COLO668 (cell line): Measurements from ENCODE around the gene PELI2.

Source experiments
- DNase-seq: peaks from one replicate; lab custom pipeline; 2025; ENCODE audit not compliant: unreplicated experiment; lab: John Stamatoyannopoulos, UW

Gene PELI2

GRCh38 chr14:56289155-56289554, 170.9 kb downstream of the PELI2 start:
- DNase-seq, result no peak

- DNase-seq, result no peak
Measured at GRCh38 chr14:56290195-56290594, 172.0 kb downstream of the PELI2 start.

- DNase-seq, result no peak
Measured at GRCh38 chr14:56292970-56293369, 174.8 kb downstream of the PELI2 start.

DNA sequence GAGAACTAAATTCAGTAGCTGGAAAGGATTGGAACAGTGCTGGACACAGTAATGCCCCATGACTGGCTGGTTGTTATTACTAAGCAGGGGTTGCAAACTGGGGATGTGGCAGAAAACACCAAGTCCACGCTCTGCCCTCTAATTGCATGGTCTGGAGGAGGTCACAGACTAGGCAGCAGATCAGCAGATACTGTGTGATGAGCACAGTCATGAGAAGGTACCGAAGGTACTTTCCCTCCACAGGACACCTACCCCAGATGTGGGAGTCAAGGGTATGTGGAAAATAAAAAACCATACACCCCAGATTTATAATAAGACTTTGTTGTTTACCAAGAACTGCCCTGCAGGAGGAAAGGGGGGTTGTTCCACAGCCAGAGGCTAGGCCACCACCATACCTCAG, 175.3 kb downstream of the PELI2 start:
- DNase-seq, result no peak

GRCh38 chr14:56294128-56294527, 175.9 kb downstream of the PELI2 start:
- DNase-seq, result peak; percentile 25

DNA sequence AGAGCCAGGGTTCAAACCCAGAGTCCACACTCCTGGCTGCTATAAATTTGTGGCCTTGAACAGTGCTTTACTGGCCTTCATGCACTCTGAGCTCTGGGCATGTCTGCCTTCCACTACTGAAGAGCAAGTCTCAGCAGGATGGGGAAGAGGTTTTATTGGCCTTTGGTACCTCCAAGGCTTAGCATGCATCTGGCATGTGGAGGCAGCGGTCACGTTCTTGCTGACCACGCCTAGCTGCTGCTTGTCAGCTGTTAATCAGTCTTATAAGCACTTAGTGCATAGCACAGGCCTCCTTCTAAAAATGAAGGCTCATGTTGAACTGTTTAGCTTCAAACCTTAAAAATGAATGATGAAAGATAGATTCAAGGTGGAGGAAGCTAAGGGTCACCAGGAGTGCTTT, 177.5 kb downstream of the PELI2 start:
- DNase-seq, result no peak

- DNase-seq, result no peak
Measured at GRCh38 chr14:56297449-56297848, 179.2 kb downstream of the PELI2 start.

GRCh38 chr14:56299306-56299984, 181.2 kb downstream of the PELI2 start:
- DNase-seq, result no peak

DNA sequence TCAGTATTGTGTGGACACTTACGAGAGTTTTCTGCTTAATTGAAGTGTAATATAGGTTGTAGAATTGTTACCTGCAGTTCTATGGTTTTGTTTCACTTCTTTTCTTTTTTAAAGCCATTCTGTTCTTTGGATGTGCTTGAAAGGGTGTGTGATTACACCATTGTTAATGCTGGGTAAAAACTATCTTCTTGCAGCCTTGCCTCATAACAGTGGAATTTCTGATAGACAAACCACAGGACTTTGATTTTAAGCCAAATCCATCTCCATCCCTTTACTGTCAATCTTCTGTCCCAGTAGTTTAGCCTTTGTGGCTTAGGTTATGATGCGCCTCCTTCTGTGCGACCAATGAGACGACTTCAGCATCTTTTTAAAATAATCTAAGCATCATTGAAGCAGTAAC, 182.3 kb downstream of the PELI2 start:
- no peak for DNase-seq

- no peak for DNase-seq
Measured at GRCh38 chr14:56304456-56304855, 186.2 kb downstream of the PELI2 start.

DNA sequence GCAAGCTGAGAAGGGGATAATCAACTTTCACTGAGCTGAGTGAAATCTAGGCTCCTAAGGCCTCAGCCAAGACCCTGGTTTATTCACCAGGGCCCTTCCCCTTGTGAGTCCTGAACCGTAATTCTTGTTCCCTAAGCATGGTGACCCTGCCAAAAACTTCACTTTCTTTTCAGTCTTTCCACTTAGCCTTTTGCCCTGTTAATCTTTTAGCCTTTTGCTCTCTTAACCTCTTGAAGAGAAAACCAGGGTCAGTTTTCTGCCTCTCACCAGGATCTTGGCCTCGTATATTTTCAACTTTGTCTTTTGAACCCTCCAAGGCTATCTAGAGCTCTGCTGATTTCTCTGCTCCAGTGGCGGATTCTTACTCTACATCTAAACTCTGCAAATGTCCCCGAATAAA, 191.0 kb downstream of the PELI2 start:
- no peak for DNase-seq

GRCh38 chr14:56310643-56311042, 192.4 kb downstream of the PELI2 start:
- no peak for DNase-seq

- DNase-seq, result no peak
Measured at GRCh38 chr14:56313789-56314188, 195.6 kb downstream of the PELI2 start.

- DNase-seq, result no peak
Measured at GRCh38 chr14:56318393-56319115, 200.3 kb downstream of the PELI2 start.

GRCh38 chr14:56321861-56322260, 203.7 kb downstream of the PELI2 start:
- no peak for DNase-seq

GRCh38 chr14:56322531-56322930, 204.3 kb downstream of the PELI2 start:
- no peak for DNase-seq

- no peak for DNase-seq
Measured at GRCh38 chr14:56324454-56324853, 206.2 kb downstream of the PELI2 start.

DNA sequence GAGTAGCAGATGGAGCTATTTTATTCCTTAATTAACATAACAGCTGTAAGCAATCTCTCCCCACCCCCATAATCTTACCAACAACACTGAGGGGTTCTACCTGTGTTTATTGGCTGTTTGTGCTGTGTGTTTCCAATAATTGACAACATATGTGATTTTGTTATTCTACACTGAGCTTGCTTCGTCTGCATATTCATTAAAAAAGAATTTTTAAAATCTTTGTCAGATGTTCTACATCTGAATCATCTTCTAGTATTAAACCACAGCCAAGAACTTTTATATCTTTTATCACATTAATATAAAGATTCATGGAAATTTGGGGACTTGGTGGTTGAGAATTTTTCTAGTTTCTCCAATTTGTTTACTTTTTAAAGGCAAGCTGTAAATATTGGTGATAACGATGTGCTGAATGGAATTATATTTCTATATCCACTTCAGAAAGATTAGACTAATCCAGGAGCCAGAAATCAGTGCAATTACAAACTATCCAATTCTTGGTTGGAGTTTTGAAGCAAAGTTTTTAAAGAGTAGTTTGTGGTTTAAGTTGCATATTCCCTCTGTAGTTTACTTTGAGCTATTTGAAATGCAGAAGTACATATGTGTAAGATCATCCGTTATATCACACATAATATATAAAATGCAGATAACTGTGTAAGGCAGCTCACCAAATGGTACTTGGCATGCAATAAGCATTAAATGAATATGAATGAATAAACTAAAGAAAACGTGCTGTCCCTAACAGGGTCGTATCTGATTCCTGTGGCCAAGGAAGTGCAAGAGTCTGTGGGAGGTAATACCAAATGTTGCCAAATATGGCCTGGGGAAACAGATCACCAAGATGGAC, 206.9 kb downstream of the PELI2 start:
- no peak for DNase-seq

DNA sequence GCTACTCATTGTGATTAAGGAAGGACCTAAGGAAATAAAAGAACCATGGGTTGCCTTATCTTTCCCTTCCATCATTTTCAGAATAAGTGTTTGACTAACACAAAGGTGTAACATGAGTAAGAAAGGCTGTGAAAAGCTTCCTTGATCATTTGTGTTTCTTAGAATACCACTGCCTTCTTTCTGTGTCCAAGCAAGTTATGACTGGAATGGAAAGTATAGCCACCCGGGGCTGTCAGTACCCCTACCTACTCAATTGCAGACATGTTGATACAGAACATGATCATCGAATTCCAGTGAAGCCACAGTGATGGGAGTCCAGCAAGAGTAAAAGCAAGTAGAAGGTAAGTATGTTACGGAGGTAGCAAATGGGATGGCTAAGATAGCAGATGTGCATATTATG, 209.8 kb downstream of the PELI2 start:
- no peak for DNase-seq

DNA sequence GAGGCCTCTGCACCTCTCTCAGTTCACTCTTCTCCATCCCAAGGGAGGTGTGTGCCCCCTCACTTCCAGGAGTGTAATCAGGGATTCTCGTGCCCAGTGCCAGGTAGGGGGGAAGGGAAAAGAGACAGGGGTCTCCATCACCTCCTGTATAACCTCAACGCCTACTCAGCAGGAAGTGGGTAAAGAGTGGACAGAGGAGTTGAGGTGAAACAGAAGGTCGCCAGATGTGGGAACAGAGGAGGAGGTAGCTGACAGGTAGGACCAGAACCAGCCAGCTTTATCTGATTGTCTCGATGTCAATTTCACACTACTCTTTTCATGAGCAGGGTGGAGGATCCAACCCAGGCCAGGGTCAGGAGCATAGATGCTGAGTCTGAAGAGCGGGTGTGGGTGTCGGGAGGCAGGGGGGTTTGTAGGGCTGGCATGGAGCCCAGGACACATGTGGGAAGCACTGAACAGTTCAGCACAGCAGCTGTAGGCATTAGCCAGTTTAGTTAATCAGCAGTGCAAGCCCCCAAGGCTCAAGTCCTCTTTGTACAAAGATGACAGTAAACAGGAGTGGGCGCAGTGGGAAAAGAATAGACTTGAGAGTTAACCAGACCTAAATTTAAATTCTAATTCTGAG, 213.5 kb downstream of the PELI2 start:
- peak; percentile 62 for DNase-seq
